GM13977 (cell line): ENCODE data around the gene SLC4A3.
A peak's percentile ranks its signal among the peaks of the same experiment; 100 is the strongest.

Experiments
- DNase-seq: peaks from one replicate; pipeline ENCODE4 v3.0.0; 2012; ENCODE audit warnings: low spot score
- in situ Hi-C: fragments of 300-500 bp; cut with MboI; formaldehyde crosslinking; loops from one replicate; pipeline ENCODE4 v1.12.0; 2022; ENCODE audit warnings: low sequenced_read_pairs, low pct_unique_long_range_greater_than_20kb, mixed read lengths, inconsistent platforms; ENCODE audit not compliant: unreplicated experiment
- TF ChIP-seq, protein P1 (sequence below): IDR thresholded peaks from 2 replicates; pipeline ENCODE4 v1.5.1; 2012; ENCODE audit warnings: mild to moderate bottlenecking, control low read depth; ENCODE audit not compliant: insufficient read depth; ENCODE audit errors: extremely low read depth, missing control alignments

Gene SLC4A3

DNA sequence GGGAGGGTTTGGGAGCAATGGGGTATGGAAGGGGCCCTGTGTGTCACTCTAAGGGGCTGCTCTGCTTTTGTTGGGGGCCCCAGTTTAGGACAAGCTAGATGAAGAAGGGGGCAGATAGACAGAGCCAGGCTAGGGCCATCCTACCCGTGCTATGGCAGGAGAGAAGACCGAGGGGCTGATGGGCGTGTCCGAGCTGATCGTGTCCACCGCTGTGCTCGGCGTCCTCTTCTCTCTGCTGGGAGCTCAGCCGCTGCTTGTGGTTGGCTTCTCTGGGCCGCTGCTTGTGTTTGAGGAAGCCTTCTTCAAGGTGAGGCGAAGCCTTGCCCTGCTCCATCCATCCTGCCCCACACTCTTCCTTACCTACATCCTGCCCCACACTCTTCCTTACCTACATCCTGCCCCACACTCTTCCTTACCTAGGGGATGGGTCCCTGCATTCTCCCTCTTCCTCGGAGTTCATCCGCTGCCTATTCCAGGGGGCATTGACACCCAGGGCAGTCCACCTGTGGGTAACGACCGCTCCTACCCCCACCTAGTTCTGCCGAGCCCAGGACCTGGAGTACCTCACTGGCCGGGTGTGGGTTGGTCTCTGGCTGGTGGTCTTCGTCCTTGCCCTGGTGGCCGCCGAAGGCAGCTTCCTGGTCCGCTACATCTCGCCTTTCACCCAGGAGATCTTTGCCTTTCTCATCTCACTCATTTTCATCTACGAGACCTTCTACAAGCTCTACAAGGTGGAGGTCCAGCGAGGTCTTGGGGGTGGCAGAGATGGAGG lies 8.9 kb downstream of the SLC4A3 start:
- TF ChIP-seq, protein P1, sequence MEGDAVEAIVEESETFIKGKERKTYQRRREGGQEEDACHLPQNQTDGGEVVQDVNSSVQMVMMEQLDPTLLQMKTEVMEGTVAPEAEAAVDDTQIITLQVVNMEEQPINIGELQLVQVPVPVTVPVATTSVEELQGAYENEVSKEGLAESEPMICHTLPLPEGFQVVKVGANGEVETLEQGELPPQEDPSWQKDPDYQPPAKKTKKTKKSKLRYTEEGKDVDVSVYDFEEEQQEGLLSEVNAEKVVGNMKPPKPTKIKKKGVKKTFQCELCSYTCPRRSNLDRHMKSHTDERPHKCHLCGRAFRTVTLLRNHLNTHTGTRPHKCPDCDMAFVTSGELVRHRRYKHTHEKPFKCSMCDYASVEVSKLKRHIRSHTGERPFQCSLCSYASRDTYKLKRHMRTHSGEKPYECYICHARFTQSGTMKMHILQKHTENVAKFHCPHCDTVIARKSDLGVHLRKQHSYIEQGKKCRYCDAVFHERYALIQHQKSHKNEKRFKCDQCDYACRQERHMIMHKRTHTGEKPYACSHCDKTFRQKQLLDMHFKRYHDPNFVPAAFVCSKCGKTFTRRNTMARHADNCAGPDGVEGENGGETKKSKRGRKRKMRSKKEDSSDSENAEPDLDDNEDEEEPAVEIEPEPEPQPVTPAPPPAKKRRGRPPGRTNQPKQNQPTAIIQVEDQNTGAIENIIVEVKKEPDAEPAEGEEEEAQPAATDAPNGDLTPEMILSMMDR: no peak
- in situ Hi-C loops: no loop called here
- DNase-seq: peak; percentile 23

DNA sequence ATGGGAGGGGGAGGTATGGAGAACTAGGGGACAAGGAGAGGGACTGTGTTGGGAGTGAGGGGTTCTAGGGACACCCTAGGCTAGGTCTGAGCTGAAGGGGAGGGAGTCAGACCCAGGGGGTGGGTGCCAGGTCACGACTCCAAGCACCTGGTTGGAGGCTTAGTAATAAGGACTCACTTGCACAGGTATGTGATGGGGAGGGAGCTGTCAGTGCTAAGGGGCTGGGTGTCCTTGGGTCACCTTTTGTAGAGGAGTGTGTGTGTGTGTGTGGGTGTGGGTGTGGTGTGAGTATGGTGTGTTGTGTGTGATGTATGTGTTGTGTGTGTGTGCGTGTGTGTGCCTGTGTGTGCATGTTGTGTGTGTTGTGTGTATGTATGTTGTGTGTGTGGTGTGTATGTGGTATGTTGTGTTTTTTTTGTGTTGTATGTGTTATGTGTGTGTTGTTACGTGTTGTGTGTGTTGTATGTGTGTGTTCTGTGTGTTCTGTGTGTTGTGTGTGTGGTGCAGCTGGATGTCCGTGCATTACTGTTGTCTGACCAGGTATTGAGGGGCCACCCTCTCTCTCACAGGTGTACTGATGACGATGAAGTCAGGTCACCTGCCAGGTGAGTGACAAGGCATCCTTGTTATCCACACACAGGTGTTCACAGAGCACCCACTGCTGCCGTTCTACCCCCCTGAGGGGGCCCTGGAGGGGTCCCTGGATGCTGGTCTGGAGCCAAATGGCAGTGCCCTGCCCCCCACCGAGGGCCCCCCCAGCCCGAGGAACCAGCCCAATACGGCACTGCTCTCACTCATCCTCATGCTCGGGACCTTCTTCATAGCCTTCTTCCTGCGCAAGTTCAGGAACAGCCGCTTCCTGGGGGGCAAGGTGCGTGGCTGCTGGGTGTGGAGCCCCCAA lies 9.8 kb downstream of the SLC4A3 start:
- in situ Hi-C loops: no loop called here
- TF ChIP-seq, protein P1: no peak
- DNase-seq: peak; percentile 16

DNA sequence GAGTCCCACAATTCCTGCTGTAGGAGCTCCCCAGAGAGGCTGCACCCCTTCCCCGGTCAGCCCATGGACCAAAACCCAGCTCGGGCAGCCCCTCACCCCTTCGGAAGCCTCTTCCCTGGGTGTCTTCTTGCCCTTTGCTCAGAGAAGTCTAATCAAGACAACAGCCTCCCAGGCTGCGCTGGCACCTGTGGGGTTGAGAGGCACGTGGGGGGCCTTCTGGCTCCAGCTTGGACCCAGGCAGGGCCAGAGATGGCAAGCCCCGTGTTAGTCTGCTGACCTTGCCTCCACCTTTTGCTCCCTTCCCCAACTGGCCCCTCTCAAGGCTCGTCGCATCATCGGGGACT lies 10.4 kb downstream of the SLC4A3 start:
- peak; percentile 17 for DNase-seq
- TF ChIP-seq, protein P1: no peak
- in situ Hi-C loops: no loop called here

DNA sequence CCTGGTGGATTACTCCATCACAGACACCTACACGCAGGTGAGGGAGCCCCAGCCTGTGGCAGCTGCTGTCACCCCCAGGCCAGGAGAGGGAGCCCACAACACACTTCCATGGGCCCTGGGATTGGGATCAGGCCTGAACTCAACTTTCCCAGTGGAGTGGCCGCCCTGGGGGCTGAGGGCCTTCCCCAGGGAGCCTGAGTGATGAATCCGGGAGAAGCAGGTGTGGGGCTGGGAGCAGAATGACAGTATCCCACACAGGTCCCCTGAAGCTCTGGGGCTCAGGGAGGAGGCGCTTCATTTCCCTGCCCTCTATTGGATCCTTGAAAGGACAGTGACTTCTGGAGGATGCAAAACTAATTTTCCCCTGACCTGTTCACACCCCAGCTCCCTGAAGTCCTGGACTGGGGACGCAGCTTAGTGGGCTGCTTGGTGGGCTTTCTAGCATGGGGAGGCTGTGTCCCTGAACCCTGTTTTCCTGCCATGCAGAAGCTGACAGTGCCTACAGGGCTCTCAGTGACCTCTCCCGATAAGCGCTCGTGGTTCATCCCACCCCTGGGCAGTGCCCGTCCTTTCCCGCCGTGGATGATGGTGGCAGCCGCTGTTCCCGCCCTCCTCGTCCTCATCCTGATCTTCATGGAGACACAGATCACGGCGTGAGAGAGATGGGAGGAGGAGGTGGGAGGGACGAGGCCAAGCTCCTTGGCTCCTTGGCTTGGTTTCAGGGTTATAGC lies 11.0 kb downstream of the SLC4A3 start:
- TF ChIP-seq, protein P1: no peak
- no peak for DNase-seq
- in situ Hi-C loops: no loop called here

DNA sequence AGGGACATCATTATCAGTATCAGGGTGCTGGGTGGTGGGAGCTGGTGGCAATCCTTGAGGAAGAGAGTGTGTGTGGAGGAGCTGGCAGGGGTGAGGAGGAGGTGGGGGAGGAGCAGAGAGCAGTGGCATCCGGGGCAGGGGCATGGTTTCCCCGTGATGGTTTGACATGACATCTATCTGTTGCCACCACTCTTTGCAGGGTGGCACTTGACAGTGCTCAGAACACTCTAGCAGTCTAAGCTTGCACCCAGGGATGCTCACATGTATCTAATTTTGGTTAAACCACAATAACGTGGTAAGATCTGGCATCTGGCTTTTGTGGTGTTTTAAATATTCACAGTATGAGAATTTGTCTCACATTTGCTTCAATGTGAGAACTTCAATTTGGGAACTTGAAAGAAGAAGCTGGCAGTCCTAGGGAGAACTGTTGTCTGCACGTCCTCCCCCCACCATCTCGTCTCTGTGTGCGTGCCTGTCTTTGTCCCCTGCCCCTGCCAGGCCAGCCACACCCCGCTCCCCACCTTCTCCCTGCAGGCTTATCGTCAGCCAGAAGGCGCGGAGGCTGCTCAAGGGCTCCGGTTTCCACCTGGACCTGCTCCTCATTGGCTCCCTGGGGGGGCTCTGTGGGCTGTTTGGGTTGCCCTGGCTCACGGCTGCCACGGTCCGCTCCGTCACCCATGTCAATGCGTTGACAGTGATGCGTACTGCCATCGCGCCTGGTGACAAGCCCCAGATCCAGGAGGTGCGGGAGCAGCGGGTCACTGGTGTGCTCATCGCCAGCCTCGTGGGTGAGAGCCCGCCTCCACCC lies 11.7 kb downstream of the SLC4A3 start:
- in situ Hi-C loops: no loop called here

More for the DNA sequence above, 11.7 kb downstream of the SLC4A3 start:
- TF ChIP-seq, protein P1: no peak
- no peak for DNase-seq
